ENCODE measurements around the gene IL33. TPM values are rescaled to one million over a fixed set of nuclear protein-coding genes. Genes with fewer than 3 reads are reported as not detected.

IL33 gene
- total RNA-seq, 1 donor from 2014 or later, result not detected

- no peak for DNase-seq
- H3K27me3 Mint-ChIP-seq (ENCODE audit: unreplicated experiment), result no peaks in the 10 kb centered on the region
- H3K9me3 Mint-ChIP-seq (ENCODE audit: unreplicated experiment), result peaks cover 1% of the 10 kb centered on the region
- no peak overlapping the region for H3K4me3 Mint-ChIP-seq (ENCODE audit: unreplicated experiment)
- no peaks in the 10 kb centered on the region for H3K4me1 Mint-ChIP-seq (ENCODE audit: low read depth, unreplicated experiment)
- H3K27ac Mint-ChIP-seq (ENCODE audit: unreplicated experiment), result no peak overlapping the region
- H3K36me3 Mint-ChIP-seq (ENCODE audit: unreplicated experiment), result no peaks in the 10 kb centered on the region
- no peak for TF ChIP-seq CTCF (IDR thresholded peaks at IDR 0.05; ENCODE audit: partially characterized antibody, unreplicated experiment)
These were observed 24.1 kb downstream of the IL33 start for GRCh38 chr9:6239694-6240093.

GRCh38 chr9:6243746-6244145 lies 28.1 kb downstream of the IL33 start:
- H3K36me3 Mint-ChIP-seq (ENCODE audit: unreplicated experiment), result no peaks in the 10 kb centered on the region
- H3K4me3 Mint-ChIP-seq (ENCODE audit: unreplicated experiment), result no peak overlapping the region
- no peaks in the 10 kb centered on the region for H3K27me3 Mint-ChIP-seq (ENCODE audit: unreplicated experiment)
- H3K9me3 Mint-ChIP-seq (ENCODE audit: unreplicated experiment), result peaks cover 1% of the 10 kb centered on the region
- DNase-seq, result no peak
- H3K4me1 Mint-ChIP-seq (ENCODE audit: low read depth, unreplicated experiment), result no peaks in the 10 kb centered on the region
- no peak overlapping the region for H3K27ac Mint-ChIP-seq (ENCODE audit: unreplicated experiment)
- no peak for TF ChIP-seq CTCF (IDR thresholded peaks at IDR 0.05; ENCODE audit: partially characterized antibody, unreplicated experiment)

GRCh38 chr9:6247266-6247665 lies 31.7 kb downstream of the IL33 start:
- Mint-ChIP-seq H3K27ac (ENCODE audit: unreplicated experiment) (no peak overlapping the region), H3K9me3 (ENCODE audit: unreplicated experiment) (no peaks in the 10 kb centered on the region), H3K36me3 (ENCODE audit: unreplicated experiment) (no peaks in the 10 kb centered on the region), H3K4me1 (ENCODE audit: low read depth, unreplicated experiment) (no peaks in the 10 kb centered on the region), H3K4me3 (ENCODE audit: unreplicated experiment) (no peak overlapping the region), H3K27me3 (ENCODE audit: unreplicated experiment) (no peaks in the 10 kb centered on the region)
- TF ChIP-seq CTCF (IDR thresholded peaks at IDR 0.05; ENCODE audit: partially characterized antibody, unreplicated experiment), result no peak
- DNase-seq, result no peak

- Mint-ChIP-seq H3K27ac (ENCODE audit: unreplicated experiment) (no peak overlapping the region), H3K36me3 (ENCODE audit: unreplicated experiment) (no peaks in the 10 kb centered on the region), H3K4me3 (ENCODE audit: unreplicated experiment) (no peak overlapping the region), H3K27me3 (ENCODE audit: unreplicated experiment) (no peaks in the 10 kb centered on the region), H3K9me3 (ENCODE audit: unreplicated experiment) (no peaks in the 10 kb centered on the region), H3K4me1 (ENCODE audit: low read depth, unreplicated experiment) (no peaks in the 10 kb centered on the region)
- no peak for TF ChIP-seq CTCF (IDR thresholded peaks at IDR 0.05; ENCODE audit: partially characterized antibody, unreplicated experiment)
- DNase-seq, result no peak
These were observed 53.3 kb downstream of the IL33 start for GRCh38 chr9:6268826-6269397.

GRCh38 chr9:6270896-6271295 lies 55.3 kb downstream of the IL33 start:
- no peaks in the 10 kb centered on the region for H3K36me3 Mint-ChIP-seq (ENCODE audit: unreplicated experiment)
- H3K4me3 Mint-ChIP-seq (ENCODE audit: unreplicated experiment), result no peak overlapping the region
- no peak for DNase-seq
- H3K27me3 Mint-ChIP-seq (ENCODE audit: unreplicated experiment), result no peaks in the 10 kb centered on the region
- H3K9me3 Mint-ChIP-seq (ENCODE audit: unreplicated experiment), result no peaks in the 10 kb centered on the region
- no peak for TF ChIP-seq CTCF (IDR thresholded peaks at IDR 0.05; ENCODE audit: partially characterized antibody, unreplicated experiment)
- H3K27ac Mint-ChIP-seq (ENCODE audit: unreplicated experiment), result no peak overlapping the region
- no peaks in the 10 kb centered on the region for H3K4me1 Mint-ChIP-seq (ENCODE audit: low read depth, unreplicated experiment)

All from glutamatergic neuron (in vitro differentiated cells).